GM12872 (cell line): Measurements from ENCODE around the gene DDX51.

Experiments
- CTCF ChIP-seq: IDR thresholded peaks from 3 replicates; pipeline ENCODE4 v1.5.1; 2011; ENCODE audit warnings: low read depth, mild to moderate bottlenecking, low read length, moderate library complexity; ENCODE audit not compliant: insufficient read depth

DDX51 gene

GRCh38 chr12:132089407-132089910 lies 54.7 kb downstream of the DDX51 start:
- TF ChIP-seq CTCF, result no peak
